ENCODE measurements around the gene PEX13.

PEX13 gene

DNA sequence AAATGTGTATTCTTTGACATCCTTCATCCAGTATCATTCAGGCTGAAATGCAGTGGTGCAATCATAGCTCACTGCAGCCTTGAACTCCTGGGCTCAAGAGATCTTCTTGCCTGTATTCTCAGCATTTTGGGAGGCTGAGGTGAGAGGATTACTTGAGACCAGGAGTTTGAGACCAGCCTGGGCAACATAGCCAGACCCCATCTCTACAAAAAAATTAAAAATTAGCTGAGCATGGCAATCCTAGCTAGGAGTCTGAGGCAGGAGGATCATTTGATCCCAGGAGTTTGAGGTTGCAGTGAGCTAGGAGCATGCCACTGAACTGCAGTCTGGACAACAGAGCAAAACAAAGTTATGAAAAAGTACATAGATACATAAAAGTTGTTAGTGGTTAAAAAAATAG, 72.3 kb downstream of the PEX13 start:
- DNase-seq = no peak

DNA sequence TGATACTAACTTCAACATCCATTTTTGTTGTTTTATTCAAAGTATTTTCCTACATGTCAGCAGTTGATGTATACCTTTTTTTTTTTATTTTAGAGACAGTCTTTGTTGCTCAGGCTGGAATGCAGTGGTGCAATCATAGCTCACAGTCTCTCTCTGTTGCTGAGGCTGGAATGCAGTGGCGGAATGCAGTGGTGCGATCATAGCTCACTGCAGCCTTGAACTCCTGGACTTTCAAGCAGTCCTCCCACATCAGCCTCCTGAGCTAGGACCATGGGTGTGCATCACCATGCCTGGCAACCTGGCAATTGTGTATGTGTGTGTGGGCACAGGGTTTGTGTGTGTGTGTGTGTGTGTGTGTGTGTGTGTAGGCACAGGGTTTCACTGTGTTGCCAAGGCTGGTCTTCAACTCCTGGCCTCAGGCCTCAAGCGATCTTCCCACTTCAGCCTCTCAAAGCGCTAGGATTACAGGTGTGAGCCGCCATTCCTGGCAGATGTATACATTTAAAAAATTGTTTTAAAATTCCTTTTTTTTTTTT, 72.9 kb downstream of the PEX13 start:
- no peak for DNase-seq

DNA sequence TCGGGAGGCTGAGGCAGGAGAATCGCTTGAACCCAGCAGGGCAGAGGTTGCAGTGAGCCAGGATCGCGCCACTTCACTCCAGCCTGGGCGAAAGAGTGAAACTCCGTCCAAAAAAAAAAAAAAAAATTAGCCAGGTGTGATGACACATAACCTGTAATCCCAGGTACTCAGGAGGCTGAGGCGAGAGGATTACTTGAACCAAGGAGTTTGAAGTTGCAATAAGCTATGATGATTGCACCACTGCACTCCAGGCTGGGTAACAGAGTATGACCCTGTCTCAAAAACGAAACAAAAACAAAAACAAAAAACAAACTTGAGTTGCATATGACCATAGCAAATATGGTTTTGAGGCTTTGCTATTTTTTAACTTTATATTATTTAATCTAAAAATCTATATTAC, 74.0 kb downstream of the PEX13 start:
- DNase-seq = no peak

DNA sequence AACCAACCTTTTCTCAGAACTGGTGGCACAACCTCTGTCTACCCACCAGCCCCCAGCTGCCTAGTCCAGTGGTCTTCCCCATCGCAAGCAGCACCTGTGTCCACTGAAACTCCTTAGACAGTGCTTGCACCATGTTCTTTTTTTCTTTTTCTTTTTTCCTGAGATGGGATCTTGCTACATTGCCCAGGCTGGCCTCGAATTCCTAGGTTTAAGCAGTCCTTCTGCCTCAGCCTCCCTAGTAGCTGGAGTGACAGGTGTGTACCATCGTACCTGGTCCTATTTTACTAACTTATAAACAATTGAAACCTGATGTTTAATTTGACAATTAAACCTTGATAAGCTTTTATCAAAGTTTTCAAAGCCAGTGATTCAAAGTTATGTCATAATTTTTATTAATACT, 78.9 kb downstream of the PEX13 start:
- DNase-seq = no peak

DNA sequence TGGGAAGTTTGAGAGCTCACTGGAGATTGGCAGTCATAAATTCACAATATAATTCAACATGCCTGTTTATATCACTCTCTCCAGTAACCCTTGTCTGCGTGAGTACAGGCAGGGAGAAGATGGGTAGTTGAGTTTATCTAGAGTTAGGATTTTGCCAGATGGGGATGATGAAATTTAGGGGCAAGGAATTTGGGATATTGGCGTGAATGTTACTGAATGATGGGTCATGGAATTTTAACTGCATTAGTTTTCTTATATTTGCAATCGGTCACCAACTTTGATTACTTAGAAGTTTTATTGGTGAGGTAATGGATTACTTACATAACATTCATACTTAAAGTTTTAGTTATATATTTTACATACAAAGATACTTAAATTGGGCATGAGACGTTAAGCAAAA, 83.3 kb downstream of the PEX13 start:
- no peak for DNase-seq
